HG02763 (cell line): Measurements from ENCODE around the gene EDN1.

Experiments used
- ATAC-seq: cut with Tn5 transposase; IDR thresholded peaks from one replicate; pipeline ENCODE4 v1.9.1; 2021; ENCODE audit warnings: mild to moderate bottlenecking, moderate library complexity; ENCODE audit not compliant: unreplicated experiment

The EDN1 gene

GRCh38 chr6:12293931-12294807 is 4.0 kb downstream of the EDN1 start:
- no peak for ATAC-seq

GRCh38 chr6:12294851-12295536 is 4.8 kb downstream of the EDN1 start:
- ATAC-seq = no peak

- no peak for ATAC-seq
Measured at GRCh38 chr6:12295558-12296254, 5.5 kb downstream of the EDN1 start.

GRCh38 chr6:12296255-12296573 is 6.1 kb downstream of the EDN1 start:
- ATAC-seq = no peak

GRCh38 chr6:12296604-12297003 is 6.4 kb downstream of the EDN1 start:
- no peak for ATAC-seq

- ATAC-seq = no peak
Measured at GRCh38 chr6:12297363-12298016, 7.3 kb downstream of the EDN1 start.

DNA sequence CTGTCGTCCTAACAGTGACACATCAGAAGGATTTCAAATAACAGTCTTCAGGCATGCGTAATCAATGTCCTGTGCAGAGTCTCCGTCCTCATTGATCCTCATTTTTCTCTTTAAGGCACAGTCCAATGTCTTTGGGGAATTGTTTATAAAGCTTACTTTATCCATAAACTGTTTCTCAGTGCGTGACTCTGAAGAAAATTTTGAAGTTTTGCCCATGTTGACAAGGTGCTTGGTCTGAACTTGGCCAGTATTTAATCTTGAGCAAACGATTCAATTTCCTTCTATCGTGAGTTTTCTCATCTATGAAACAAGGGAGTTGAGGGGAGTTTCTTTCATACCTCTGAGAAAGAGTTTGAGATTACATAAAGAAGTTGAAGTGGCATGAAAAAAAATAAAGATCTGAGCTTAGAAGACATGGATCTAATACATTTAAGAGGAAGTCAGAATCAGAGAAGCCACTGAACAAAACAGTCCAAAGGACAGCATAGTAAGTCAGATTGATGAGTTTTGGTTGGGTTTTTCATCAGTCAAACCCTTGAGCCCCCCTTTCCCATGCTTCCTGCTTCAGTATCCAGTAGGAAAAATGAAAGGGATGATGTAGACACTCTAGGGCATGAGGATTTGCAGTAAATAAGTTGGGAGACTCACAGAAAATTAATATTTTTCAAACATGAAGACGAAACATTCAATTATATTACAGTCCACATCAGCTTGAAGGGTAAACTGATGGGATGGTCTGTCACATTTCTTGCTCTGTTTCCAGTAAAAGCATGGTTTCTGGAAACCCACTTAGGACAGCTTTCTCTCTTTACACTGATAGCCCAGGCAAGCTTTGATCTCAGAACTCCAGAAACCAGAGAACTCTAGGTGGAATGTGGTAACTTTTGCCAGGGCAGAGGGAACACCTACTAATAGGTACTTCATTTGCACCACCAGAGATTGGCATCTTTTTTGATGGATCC is 8.1 kb downstream of the EDN1 start:
- ATAC-seq = no peak

- ATAC-seq = no peak
Measured at GRCh38 chr6:12298995-12299394, 8.8 kb downstream of the EDN1 start.

DNA sequence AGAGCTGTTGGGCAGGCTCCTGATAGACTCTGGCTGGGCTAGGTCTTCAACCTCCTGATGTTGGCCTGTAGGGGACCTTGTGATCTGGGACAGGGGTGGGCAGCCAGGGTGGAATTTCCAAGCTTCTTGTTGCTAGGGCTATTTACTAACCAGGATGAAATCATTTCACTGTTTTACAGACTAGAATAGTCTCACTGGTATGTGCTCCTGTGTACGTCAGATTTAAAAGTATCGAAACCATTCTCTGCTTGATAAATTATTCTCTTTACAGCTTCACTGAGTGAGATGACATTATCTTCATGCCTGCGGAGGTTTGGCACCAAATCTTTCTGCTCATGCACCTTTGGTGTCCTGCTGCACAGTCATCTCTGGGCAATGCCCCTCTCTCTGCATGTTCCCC is 10.9 kb downstream of the EDN1 start:
- no peak for ATAC-seq

GRCh38 chr6:12304487-12304886 is 14.3 kb downstream of the EDN1 start:
- ATAC-seq = no peak

DNA sequence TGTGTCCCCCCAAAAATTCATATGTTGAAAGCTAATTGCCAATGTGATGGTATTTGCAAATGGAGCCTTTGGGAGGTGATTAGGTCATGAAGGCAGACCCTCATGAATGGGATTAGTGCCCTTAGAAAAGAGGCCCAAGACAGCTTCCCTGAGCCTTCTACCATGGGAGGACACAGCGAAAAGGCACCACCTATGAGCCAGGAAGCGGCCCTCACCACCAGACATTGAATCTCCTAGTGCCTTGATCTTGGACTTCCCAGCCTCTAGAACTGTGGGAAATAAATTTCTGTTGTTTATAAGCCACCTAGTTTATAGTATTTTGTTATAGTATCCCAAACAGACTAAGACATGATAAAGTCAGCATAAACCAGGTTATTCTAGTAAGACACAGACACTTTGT is 18.9 kb downstream of the EDN1 start:
- ATAC-seq = no peak

DNA sequence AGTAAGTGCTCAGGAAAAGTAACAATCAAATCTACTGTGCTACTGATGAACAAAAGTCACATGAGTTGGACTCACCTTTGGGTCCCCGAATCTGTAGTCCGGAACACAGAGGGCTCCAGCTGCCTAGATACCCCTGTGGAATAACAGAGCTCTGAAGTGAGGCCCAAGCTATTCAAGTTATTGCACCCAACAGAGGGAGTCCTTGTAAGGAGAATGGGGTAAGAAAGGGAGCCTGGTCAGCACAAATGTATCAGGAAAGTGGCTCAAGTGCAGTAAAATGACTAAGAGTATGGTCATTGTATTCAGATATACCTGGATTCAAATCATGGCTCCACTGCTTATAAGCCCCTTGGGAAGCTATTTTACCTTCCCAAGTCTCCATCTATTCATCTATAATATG is 20.9 kb downstream of the EDN1 start:
- ATAC-seq = no peak

- no peak for ATAC-seq
Measured at GRCh38 chr6:12312736-12313135, 22.6 kb downstream of the EDN1 start.

- no peak for ATAC-seq
Measured at GRCh38 chr6:12313306-12313991, 23.3 kb downstream of the EDN1 start.

- ATAC-seq = no peak
Measured at GRCh38 chr6:12313992-12314589, 23.9 kb downstream of the EDN1 start.

DNA sequence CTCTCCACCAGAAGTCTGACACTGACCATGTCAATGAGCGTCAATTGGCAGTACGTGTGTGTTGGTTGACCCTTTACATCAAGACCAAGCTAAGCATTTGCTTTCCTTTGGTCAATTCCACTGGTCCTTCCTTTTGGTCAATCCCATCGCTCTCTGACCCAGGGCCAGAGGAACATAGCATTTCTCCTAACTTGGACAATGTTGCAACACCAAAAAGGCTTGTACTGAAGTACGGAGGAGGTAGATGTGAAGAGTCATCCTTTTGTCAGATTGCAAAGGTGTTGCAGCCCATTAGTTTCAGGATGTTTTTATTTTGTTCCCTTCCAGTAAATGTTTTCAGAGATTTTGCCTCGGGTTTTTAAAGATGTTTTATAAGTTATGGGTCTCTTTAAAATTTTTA is 24.6 kb downstream of the EDN1 start:
- ATAC-seq = no peak

DNA sequence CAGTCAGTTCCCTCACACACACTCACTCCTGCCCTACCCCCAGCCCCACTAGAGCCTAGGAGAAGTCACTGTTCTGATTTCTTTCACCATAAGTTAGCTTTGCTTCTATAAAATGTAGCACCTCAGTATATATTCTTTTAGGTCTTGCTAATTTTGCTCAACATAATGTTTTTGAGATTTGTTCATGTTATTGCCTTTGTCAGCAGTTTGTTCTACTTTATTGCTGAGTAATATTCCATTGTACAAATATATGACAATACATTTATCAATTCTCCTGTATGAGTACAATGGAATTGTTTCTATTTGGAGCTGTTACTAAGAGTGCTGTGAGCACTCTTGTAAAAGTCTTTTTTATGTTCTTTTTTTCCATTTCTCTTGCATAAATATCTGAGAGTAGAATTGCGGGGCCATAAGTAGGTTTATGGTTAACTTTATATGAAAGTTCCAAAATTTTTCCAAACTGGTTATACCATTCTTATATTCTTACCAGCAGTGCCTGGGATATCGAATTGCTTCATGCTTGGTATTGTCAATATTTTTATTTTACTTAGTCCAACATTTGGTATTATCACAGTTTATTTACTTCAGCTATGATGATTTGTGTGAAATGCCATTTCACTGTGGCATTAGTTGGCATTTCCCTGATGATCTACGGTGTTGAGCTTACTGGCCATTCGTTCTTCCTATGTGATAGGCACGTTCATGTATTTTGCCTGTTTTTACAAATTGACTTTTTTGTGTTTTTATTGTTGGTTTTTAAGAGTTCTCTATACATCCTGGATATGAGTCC is 25.3 kb downstream of the EDN1 start:
- ATAC-seq = no peak

GRCh38 chr6:12318749-12319148 is 28.6 kb downstream of the EDN1 start:
- ATAC-seq = no peak
